Inferior parietal cortex (tissue), 1 donor: ENCODE results near the gene SLC19A1.
A peak's percentile ranks its signal among the peaks of the same experiment; 100 is the strongest.

ENCODE experiments used
- DNase-seq: peaks from one replicate; pipeline ENCODE4 v3.0.0-alpha.2; 2016; ENCODE audit errors: extremely low spot score

SLC19A1 gene

GRCh38 chr21:45558044-45558721 lies 15.9 kb upstream of the SLC19A1 start:
- DNase-seq: no peak

GRCh38 chr21:45557616-45558043 lies 15.4 kb upstream of the SLC19A1 start:
- no peak for DNase-seq

GRCh38 chr21:45556645-45557615 lies 14.7 kb upstream of the SLC19A1 start:
- no peak for DNase-seq

- DNase-seq: no peak
Measured at GRCh38 chr21:45556302-45556644, 14.0 kb upstream of the SLC19A1 start.

GRCh38 chr21:45555557-45556301 lies 13.5 kb upstream of the SLC19A1 start:
- DNase-seq: peak; percentile 63

GRCh38 chr21:45555251-45555556 lies 13.0 kb upstream of the SLC19A1 start:
- DNase-seq: no peak

- peak; percentile 75 for DNase-seq
Measured at GRCh38 chr21:45554477-45555175, 12.4 kb upstream of the SLC19A1 start.

- DNase-seq: no peak
Measured at GRCh38 chr21:45552696-45553391, 10.6 kb upstream of the SLC19A1 start.

GRCh38 chr21:45551783-45552695 lies 9.8 kb upstream of the SLC19A1 start:
- DNase-seq: no peak

- DNase-seq: no peak
Measured at GRCh38 chr21:45551316-45551715, 9.1 kb upstream of the SLC19A1 start.

- DNase-seq: no peak
Measured at GRCh38 chr21:45550522-45551210, 8.4 kb upstream of the SLC19A1 start.

GRCh38 chr21:45549626-45550463 lies 7.6 kb upstream of the SLC19A1 start:
- DNase-seq: no peak

GRCh38 chr21:45548711-45549491 lies 6.7 kb upstream of the SLC19A1 start:
- DNase-seq: no peak

GRCh38 chr21:45547545-45547900 lies 5.3 kb upstream of the SLC19A1 start:
- DNase-seq: no peak

GRCh38 chr21:45546636-45547544 lies 4.7 kb upstream of the SLC19A1 start:
- no peak for DNase-seq

- DNase-seq: no peak
Measured at GRCh38 chr21:45545691-45546531, 3.7 kb upstream of the SLC19A1 start.
